K562 (cell line): Measurements from ENCODE around the gene CCDC178. TPM values are rescaled to one million over a fixed set of nuclear protein-coding genes. Genes with fewer than 3 reads are reported as not detected.

Source experiments
- ATAC-seq: fragments of 200-7000 bp; cut with Tn5 transposase; 3 replicates; pipeline ENCODE4 v1.9.1; 2020; ENCODE audit warnings: moderate library complexity
- BruUV-seq: library from RNA; stranded (reverse); fragments of 400-500 nt; replicated peaks from 2 replicates; lab custom pipeline; 2021; lab: Mats Ljungman, UMichigan
- CTCF ChIA-PET: fragments of 300-600 bp; formaldehyde crosslinking; extraction: SDS; loops from one replicate; lab custom pipeline; 2021; ENCODE audit warnings: low intra/inter-chr PET ratio; lab: Yijun Ruan, JAX
- POLR2A ChIA-PET: fragments of 300-600, 350-650 bp; sonication (Branson Sonifier 250); formaldehyde crosslinking; extraction: SDS; loops from one replicate; lab custom pipeline; 2021; ENCODE audit warnings: antibody characterized with exemption, inconsistent platforms; lab: Yijun Ruan, JAX
- DNase-seq, 4 experiments: peaks; one replicate each; pipeline versions ENCODE4 v3.0.0 to v3.0.0-alpha.2; 2011 to 2018; ENCODE audit warnings: low spot score in 3 of 4, mixed read lengths in 3 of 4; ENCODE audit errors: extremely low read depth in 1 of 4
- FAIRE-seq: peaks from 2 replicates; lab custom pipeline; 2011; peaks lifted over from hg19 to GRCh38; lab: Jason Lieb, UNC
- H2AFZ ChIP-seq: 2 replicates; pipeline ENCODE4 v1.6.0; 2011; ENCODE audit warnings: low read depth, low read length, control low read depth, inconsistent platforms
- H3K27ac ChIP-seq: fragments of 200-600 bp; 3 replicates; pipeline ENCODE4 v1.8.0; 2011; ENCODE audit warnings: low read depth, mild to moderate bottlenecking, control low read depth, inconsistent platforms, low read length, moderate library complexity, mixed read lengths; ENCODE audit errors: extremely low read depth
- H3K27me3 ChIP-seq, 2 experiments: fragments of 300-600 bp in 1 of 2; 2 replicates in 1 of 2; 3 replicates in 1 of 2; pipeline versions ENCODE4 v1.6.0 to v1.8.0; 2011; ENCODE audit warnings: inconsistent platforms in 2 of 2, low read length in 2 of 2, mild to moderate bottlenecking in 1 of 2, mixed read lengths in 1 of 2, moderate library complexity in 1 of 2; ENCODE audit not compliant: control insufficient read depth in 2 of 2, insufficient read depth in 2 of 2
- H3K36me3 ChIP-seq: fragments of 300-600 bp; 3 replicates; pipeline ENCODE4 v1.8.0; 2011; ENCODE audit warnings: mild to moderate bottlenecking, low read length, inconsistent platforms; ENCODE audit not compliant: control insufficient read depth, insufficient read depth
- H3K4me1 ChIP-seq, 2 experiments: fragments of 200-600 bp in 1 of 2; replicated peaks in 1 of 2; 2 replicates in 1 of 2; 3 replicates in 1 of 2; pipeline versions ENCODE4 v1.5.1 to v1.8.0; 2011; ENCODE audit warnings: inconsistent platforms in 2 of 2, low read length in 2 of 2, mild to moderate bottlenecking in 1 of 2, mixed read lengths in 1 of 2, moderate library complexity in 1 of 2; ENCODE audit not compliant: control insufficient read depth in 2 of 2, insufficient read depth in 2 of 2
- H3K4me2 ChIP-seq: 2 replicates; pipeline ENCODE4 v1.6.1; 2011; ENCODE audit warnings: low read length, control low read depth, inconsistent platforms, mixed read lengths; ENCODE audit not compliant: insufficient read depth
- H3K4me3 ChIP-seq: fragments of 200-600 bp; sonication (generic), shearing (Covaris generic); 2 replicates; pipeline ENCODE4 v1.5.1; 2016; ENCODE audit warnings: control low read depth, inconsistent platforms
- H3K79me2 ChIP-seq: fragments of 200-600 bp; 3 replicates; pipeline ENCODE4 v1.8.0; 2011; ENCODE audit warnings: low read length, inconsistent platforms; ENCODE audit not compliant: control insufficient read depth, insufficient read depth
- H3K9ac ChIP-seq, 2 experiments: 2 replicates each; pipeline versions ENCODE4 v1.6.0 to v1.6.1; 2011; ENCODE audit warnings: low read depth in 2 of 2, low read length in 2 of 2, control low read depth in 1 of 2, inconsistent platforms in 1 of 2, mild to moderate bottlenecking in 1 of 2, mixed read lengths in 1 of 2; ENCODE audit not compliant: insufficient read depth in 1 of 2
- H3K9me1 ChIP-seq: one replicate; pipeline ENCODE4 v1.6.0; 2011; ENCODE audit warnings: inconsistent platforms, mild to moderate bottlenecking, low read length, moderate library complexity; ENCODE audit not compliant: control insufficient read depth, insufficient read depth
- H3K9me3 ChIP-seq: replicated peaks from 2 replicates; pipeline ENCODE4 v1.5.1; 2011; ENCODE audit warnings: low read depth, low read length, inconsistent platforms; ENCODE audit not compliant: control insufficient read depth, insufficient read depth
- H4K20me1 ChIP-seq: replicated peaks from 2 replicates; pipeline ENCODE4 v1.6.1; 2011; ENCODE audit warnings: low read length, inconsistent platforms, mixed read lengths; ENCODE audit not compliant: control insufficient read depth, insufficient read depth
- CBFA2T3 ChIP-seq: fragments of 450-650 bp; IDR thresholded peaks from 2 replicates; pipeline ENCODE4 v1.6.1; 2017
- CLOCK ChIP-seq: fragments of 250-450 bp; sonication (Bioruptor Pico); IDR thresholded peaks from 2 replicates; pipeline ENCODE4 v1.4.0; 2020; ENCODE audit warnings: mild to moderate bottlenecking, moderate library complexity, borderline replicate concordance
- ELF4 ChIP-seq: fragments of 450-650 bp; formaldehyde crosslinking; IDR thresholded peaks from 2 replicates; pipeline ENCODE4 v1.4.0; 2022; ENCODE audit warnings: missing genetic modification characterization
- ELK3 ChIP-seq: fragments of 450-650 bp; formaldehyde crosslinking; IDR thresholded peaks from 2 replicates; pipeline ENCODE4 v1.4.0; 2020; ENCODE audit warnings: mild to moderate bottlenecking
- FOS ChIP-seq: IDR thresholded peaks from 3 replicates; pipeline ENCODE4 v1.6.1; 2011; ENCODE audit not compliant: insufficient read length; ENCODE audit errors: extremely low read depth
- HMG20A ChIP-seq: fragments of 450-650 bp; formaldehyde crosslinking; conservative IDR thresholded peaks from 2 replicates; pipeline ENCODE4 v1.4.0; 2020; ENCODE audit warnings: mild to moderate bottlenecking, mixed read lengths
- NCOA6 ChIP-seq: fragments of 450-650 bp; IDR thresholded peaks from 2 replicates; pipeline ENCODE4 v1.6.1; 2017; ENCODE audit warnings: mild to moderate bottlenecking
- NR2F6 ChIP-seq: fragments of 450-650 bp; formaldehyde crosslinking; IDR thresholded peaks from 2 replicates; pipeline ENCODE4 v1.4.0; 2020; ENCODE audit warnings: mild to moderate bottlenecking
- POLR2B ChIP-seq: fragments of 450-650 bp; IDR thresholded peaks from 2 replicates; pipeline ENCODE4 v1.6.1; 2018; ENCODE audit warnings: low read depth; ENCODE audit not compliant: partially characterized antibody
- PYGO2 ChIP-seq: fragments of 450-650 bp; IDR thresholded peaks from 2 replicates; pipeline ENCODE4 v1.6.1; 2016; ENCODE audit warnings: mild to moderate bottlenecking, missing genetic modification characterization, moderate library complexity, missing compliant biosample characterization
- TCFL5 ChIP-seq: fragments of 250-450 bp; sonication (Bioruptor Pico); conservative IDR thresholded peaks from 2 replicates; pipeline ENCODE4 v1.6.1; 2021; ENCODE audit warnings: mild to moderate bottlenecking, moderate library complexity, matching md5 sums
- WHSC1 ChIP-seq: IDR thresholded peaks from one replicate; pipeline ENCODE4 v1.6.1; 2012; ENCODE audit warnings: low read length, control low read depth, inconsistent platforms
- ZEB2 ChIP-seq: fragments of 450-650 bp; IDR thresholded peaks from 2 replicates; pipeline ENCODE4 v1.6.1; 2016
- ZNF133 ChIP-seq: fragments of 250-450 bp; sonication (Bioruptor Pico); IDR thresholded peaks from 2 replicates; pipeline ENCODE4 v1.4.0; 2020; ENCODE audit warnings: mild to moderate bottlenecking
- WGBS: fragments of 100-300 bp; shearing (Covaris generic); methylation state at CpG from one replicate; pipeline ENCODE4 v1.1.6; 2016; ENCODE audit warnings: low coverage, mixed read lengths; ENCODE audit not compliant: insufficient coverage; ENCODE audit errors: missing lambda C conversion rate; 5-methylcytosine and 5-hydroxymethylcytosine counted together
- in situ Hi-C: fragments of 300-500 bp; cut with MboI; formaldehyde crosslinking; loops from 4 replicates; pipeline ENCODE4 v1.15.0; 2018; ENCODE audit warnings: inconsistent platforms, mixed read lengths
- intact Hi-C: fragments of 100-400 bp; cut with micrococcal nuclease; formaldehyde crosslinking; loops from 2 replicates; pipeline ENCODE4 v1.14.2; 2022
- polyA plus RNA-seq, 8 experiments: library from polyadenylated mRNA; depleted of rRNA in 4 of 8; stranded (reverse) in 5 of 8; unstranded in 3 of 8; fragments of >200 nt; fragmentation: Nextera tagmentation in 2 of 8; fragmentation: Illumina TruSeq in 1 of 8; extraction: Ambion mirVana in 2 of 8; extraction: Trizol in 1 of 8; gene quantifications; 2 replicates each; pipeline versions ENCODE4 v1.2.1 to v1.2.3, GENCODE V29; 2011 to 2014; ENCODE audit warnings: inconsistent platforms in 1 of 8, missing spikeins in 1 of 8
- total RNA-seq, 7 experiments: library from RNA; depleted of rRNA in 6 of 7; stranded (reverse); fragments of >200 nt in 6 of 7; fragmentation: Illumina TruSeq in 2 of 7; extraction: Trizol in 2 of 7; gene quantifications; 2 replicates each; pipeline versions ENCODE4 v1.2.1 to v1.2.3, GENCODE V29; 2011 to 2021; ENCODE audit warnings: low replicate concordance in 1 of 7

CCDC178 gene
- total and polyA plus RNA-seq, 9 of the 15 experiments (the other 6 are each of a cell fraction or from before 2014, with no cell fraction given): 0.12 to 0.47 (median 0.15) TPM; not detected in 6

GRCh38 chr18:33184958-33185357 is 255.6 kb downstream of the CCDC178 start:
- Histone ChIP-seq H3K79me2 (no peaks in the 10 kb centered on the region), H3K27me3 (no peaks in the 10 kb centered on the region), H3K36me3 (no peaks in the 10 kb centered on the region), H4K20me1 (no peaks in the 10 kb centered on the region), H3K9ac (no peak overlapping the region), H3K4me2 (no peak overlapping the region), H3K4me1 (no peaks in the 10 kb centered on the region), H3K9me3 (no peaks in the 10 kb centered on the region), H2AFZ (no peak overlapping the region), H3K4me3 (no peak overlapping the region), H3K27ac (no peak overlapping the region), H3K9me1 (no peaks in the 10 kb centered on the region)
- in situ Hi-C loops (no loop called here), intact Hi-C loops (no loop called here)
- WGBS: 2% methylated on average over 3 of the region's 3 CpGs
- FAIRE-seq (no peak), DNase-seq (peak in 1 of 4 experiments; percentile 7), ATAC-seq (no peak)
- POLR2A ChIA-PET: no interaction called here
- CTCF ChIA-PET: no interaction called here
- no TSS peak for BruUV-seq
- TF ChIP-seq TCFL5 (CRISPR knock-in tag) (no peak), ELK3 (no peak), FOS (no peak), POLR2B (no peak), HMG20A (CRISPR knock-in tag) (no peak), WHSC1 (no peak), ELF4 (CRISPR knock-in tag) (no peak), CBFA2T3 (no peak), NCOA6 (no peak), PYGO2 (no peak), CLOCK (CRISPR knock-in tag) (no peak), ZNF133 (no peak), ZEB2 (no peak), NR2F6 (no peak)
